Measurements from ENCODE around the gene SIM2.

- TF ChIP-seq EZH2 (IDR thresholded peaks at IDR 0.05; ENCODE audit: low read length, missing control alignments): no peak
- TF ChIP-seq CTCF (conservative IDR thresholded peaks at IDR 0.05 in 1 of 2, IDR thresholded peaks at IDR 0.05 in 1 of 2; ENCODE audit: low read depth in 1 of 2, low read length in 2 of 2): no peak
Observed at GRCh38 chr21:36767096-36767495, 68.2 kb downstream of the SIM2 start.
